ENCODE measurements around the gene HLA-E.
"Not testable (repeated sequence)": the region's sequence is repeated elsewhere in the genome, so short reads cannot be mapped to it uniquely, and the experiment has no call there.

HLA-E gene

DNA sequence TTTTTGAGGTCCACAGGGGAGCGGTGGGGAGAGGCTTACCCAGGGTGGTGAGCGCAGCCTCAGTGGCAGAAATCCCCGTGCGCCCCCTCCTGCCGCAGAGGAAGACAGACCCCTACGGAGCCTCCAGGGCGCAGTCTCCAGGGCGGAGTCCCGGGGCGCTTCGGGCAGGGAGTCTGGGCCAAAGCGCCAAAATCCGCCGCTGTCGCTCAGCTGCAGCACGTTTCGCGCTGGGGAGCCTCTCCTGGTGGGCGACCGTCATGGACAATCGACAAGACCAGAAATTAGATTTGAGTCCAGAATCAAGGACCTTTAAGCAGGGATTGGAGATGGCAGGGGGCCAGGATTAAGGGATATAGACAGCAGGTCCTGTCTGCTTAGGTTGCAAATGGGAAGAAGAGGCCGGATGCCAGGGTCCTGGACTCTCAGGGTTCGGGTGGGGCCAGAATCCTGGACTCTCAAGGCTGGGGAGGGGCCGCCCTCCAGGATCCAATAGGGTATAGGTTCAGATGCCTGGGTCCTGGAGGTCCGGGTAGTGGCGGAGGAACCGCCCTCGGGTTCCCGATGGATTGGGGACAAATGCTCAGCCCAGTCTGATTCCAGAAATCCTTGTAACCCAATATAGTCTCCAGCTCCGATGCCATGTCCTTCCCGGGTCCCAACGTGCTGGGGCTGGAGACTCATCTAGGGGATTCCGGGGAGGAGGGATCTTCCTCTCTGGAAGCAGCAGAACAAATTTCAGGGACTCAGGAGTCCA lies 7.9 kb upstream of the HLA-E start:
- DNase-seq (ENCODE audit: low spot score), result no peak

DNA sequence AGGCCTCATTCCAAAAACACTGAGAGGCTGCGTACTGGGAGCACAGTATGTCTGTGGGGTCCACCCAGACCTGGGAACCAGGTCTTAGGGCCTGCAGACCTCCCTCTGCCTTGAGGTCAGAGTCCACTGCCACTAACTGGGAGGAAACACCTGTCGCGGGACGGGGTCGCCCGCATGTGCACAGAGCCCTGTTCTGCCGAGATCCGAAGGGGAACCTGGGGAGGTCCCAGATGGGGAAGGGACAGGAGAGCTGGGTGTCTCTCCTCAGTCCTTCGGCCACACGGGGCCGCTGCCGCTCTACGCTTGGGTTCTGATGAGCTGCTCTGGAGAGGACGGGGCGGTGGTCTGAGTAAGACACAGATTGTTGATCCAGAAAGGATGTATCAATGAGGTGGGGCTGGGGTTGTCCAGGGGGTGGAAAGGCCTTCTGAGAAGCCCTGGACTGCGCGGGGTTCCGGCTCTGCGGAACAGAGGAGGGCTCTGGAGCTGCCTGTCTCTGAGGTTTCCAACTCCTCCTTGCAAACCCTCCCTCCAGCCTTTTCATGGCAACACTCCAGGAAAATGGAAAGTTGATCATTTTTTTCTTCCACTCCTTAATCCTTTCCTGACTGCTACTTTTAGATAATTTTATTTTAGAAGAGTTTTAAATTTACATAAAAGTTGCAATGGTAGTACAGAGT lies 7.2 kb upstream of the HLA-E start:
- DNase-seq (ENCODE audit: low spot score), result peak; percentile 69

GRCh38 chr6:30483677-30484279 lies 5.5 kb upstream of the HLA-E start:
- DNase-seq (ENCODE audit: low spot score), result peak; percentile 62

GRCh38 chr6:30485236-30485635 lies 4.1 kb upstream of the HLA-E start:
- no peak for DNase-seq (ENCODE audit: low spot score)

DNA sequence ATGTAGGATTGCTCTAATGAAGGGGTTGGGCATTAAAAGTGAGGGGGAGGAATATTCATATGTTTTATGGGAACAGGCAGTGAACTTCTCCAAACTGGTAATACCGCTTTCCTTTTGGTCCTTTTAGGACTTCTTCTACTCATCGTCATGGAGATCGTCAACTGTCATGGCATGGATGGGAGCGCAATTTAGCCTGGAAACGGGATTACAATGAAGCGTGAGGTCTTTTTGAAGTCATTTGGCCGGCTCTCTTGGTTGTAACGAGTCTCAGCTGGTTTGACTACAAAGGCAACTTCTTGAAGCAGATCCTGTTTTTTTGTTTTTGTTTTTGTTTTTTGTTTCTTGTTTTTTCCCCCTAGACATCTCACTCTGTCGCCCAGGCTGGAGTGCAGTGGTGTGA lies 1.4 kb upstream of the HLA-E start:
- DNase-seq (ENCODE audit: low spot score), result no peak

DNA sequence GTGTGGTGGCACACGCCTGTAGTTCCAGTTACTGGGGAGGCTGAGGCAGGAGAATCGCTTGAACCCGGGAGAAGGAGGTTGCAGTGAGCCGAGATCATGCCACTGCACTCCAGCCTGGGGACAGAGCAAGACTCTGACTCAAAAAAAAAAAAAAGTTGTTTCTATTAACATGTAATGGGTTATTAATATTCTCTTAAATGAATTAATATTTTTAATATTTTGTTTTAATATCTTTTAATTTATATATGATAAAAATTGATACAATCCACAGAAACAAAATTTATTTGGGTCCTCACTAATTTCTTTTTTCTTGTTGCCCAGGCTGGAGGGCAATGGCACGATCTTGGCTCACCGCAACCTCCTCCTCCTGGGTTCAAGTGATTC lies 620 bp upstream of the HLA-E start:
- not testable (repeated sequence) for DNase-seq (ENCODE audit: low spot score)

GRCh38 chr6:30490026-30490876 lies 942 bp downstream of the HLA-E start:
- DNase-seq (ENCODE audit: low spot score), result peak; percentile 39

GRCh38 chr6:30491291-30491953 lies 2.1 kb downstream of the HLA-E start:
- not testable (repeated sequence) for DNase-seq (ENCODE audit: low spot score)

DNA sequence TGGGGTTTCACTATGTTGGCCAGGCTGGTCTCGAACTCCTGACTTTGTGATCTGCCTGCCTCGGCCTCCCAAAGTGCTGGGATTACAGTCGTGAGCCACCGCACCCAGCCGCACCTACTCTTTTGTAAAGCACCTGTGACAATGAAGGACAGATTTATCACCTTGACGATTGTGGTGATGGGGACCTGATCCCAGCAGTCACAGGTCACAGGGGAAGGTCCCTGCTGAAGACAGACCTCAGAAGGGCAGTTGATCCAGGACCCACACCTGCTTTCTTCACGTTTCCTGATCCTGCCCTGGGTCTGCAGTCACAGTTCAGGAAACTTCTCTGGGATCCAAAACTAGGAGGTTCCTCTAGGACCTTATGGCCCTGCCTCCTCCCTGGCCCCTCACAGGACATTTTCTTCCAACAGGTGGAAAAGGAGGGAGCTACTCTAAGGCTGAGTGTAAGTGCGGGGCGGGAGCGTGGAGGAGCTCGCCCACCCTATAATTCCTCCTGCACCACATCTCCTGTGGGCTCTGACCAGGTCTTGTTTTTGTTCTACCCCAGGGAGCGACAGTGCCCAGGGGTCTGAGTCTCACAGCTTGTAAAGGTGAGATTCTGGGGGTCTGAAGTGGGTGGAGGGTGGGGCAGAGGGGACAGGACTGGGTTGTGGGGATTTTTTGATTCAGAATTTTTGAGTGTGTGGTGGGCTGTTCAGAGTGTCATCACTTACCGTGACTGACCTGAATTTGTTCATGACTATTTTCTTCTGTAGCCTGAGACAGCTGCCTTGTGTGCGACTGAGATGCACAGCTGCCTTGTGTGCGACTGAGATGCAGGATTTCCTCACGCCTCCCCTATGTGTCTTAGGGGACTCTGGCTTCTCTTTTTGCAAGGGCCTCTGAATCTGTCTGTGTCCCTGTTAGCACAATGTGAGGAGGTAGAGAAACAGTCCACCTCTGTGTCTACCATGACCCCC lies 3.0 kb downstream of the HLA-E start:
- DNase-seq (ENCODE audit: low spot score), result no peak

DNA sequence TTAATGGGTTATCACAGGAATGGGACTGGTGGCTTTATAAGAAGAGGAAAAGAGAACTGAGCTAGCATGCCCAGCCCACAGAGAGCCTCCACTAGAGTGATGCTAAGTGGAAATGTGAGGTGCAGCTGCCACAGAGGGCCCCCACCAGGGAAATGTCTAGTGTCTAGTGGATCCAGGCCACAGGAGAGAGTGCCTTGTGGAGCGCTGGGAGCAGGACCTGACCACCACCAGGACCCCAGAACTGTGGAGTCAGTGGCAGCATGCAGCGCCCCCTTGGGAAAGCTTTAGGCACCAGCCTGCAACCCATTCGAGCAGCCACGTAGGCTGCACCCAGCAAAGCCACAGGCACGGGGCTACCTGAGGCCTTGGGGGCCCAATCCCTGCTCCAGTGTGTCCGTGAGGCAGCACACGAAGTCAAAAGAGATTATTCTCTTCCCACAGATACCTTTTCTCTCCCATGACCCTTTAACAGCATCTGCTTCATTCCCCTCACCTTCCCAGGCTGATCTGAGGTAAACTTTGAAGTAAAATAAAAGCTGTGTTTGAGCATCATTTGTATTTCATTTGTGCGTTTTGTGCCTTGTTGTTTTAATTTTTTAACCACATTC lies 4.4 kb downstream of the HLA-E start:
- no peak for DNase-seq (ENCODE audit: low spot score)

DNA sequence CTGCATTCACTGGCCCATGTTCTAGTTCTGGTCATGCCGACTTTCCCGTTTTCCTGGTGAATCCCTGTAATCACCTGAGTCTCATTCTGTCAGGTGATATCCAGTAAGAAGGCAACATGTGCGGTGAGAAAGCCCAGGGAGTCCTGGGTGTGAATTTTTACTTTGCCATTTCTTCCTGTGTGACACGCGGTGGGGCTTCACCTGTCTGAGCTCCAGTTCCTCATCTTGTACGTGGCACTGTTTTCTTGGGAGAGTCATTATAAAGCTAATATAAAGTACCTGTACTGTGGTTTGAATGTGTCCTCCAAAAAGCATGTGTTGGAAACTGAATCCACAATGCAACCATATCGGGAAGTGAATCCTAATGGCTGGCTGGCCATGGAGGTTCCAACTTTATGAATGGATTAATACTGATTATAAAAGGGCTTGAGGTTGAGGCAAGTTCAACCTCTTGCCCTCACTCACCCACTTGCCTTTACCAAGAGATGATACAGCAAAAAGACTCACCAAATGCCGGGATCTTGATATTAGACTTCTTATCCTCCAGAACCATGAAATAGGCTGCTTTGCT lies 5.1 kb downstream of the HLA-E start:
- DNase-seq (ENCODE audit: low spot score), result no peak

DNA sequence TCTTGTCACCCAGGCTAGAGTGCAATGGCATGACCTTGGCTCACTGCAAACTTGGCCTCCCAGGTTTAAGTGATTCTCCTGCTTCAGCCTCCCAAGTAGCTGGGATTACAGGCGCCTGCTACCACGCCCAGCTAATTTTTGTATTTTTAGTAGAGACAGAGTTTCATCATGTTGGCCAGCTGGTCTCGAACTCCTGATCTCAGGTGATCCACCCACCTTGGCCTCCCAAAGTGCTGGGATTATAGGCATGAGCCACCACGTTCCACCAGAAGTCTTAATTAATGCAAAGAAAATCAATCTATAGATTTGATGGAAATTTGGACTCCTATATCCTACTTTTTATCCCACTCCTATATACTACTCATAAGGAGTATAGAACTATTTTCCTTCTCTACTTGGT lies 5.8 kb downstream of the HLA-E start:
- DNase-seq (ENCODE audit: low spot score), result not testable (repeated sequence)

GRCh38 chr6:30495993-30496392 lies 6.7 kb downstream of the HLA-E start:
- DNase-seq (ENCODE audit: low spot score), result no peak

DNA sequence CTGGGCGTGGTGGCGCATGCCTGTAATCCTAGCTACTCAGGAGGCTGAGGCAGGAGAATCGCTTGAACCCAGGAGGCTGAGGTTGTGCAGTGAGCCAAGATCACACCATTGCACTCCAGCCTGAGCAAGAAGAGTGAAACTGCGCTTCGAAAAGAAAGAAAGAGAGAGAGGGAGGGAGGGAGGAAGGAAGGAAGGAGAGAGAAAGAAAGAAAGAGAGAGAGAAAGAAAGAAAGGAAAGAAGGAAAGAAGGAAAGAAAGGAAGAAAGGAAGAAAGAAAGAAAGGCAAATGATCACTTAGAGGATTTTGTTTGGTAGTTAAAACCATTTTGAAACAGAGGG lies 7.9 kb downstream of the HLA-E start:
- DNase-seq (ENCODE audit: low spot score), result not testable (repeated sequence)

GRCh38 chr6:30497714-30498113 lies 8.4 kb downstream of the HLA-E start:
- no peak for DNase-seq (ENCODE audit: low spot score)

DNA sequence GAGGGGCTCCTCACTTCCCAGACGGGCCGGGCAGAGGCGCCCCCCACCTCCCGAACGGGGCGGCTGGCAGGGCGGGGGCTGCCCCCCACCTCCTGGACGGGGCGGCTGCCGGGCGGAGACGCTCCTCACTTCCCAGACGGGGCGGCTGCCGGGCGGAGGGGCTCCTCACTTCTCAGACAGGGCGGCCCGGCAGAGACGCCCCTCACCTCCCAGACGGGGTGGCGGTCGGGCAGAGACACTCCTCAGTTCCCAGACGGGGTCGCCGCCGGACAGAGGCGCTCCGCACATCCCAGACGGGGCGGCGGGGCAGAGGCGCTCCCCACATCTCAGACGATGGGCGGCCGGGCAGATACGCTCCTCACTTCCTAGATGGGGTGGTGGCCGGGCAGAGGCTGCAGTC lies 9.4 kb downstream of the HLA-E start:
- not testable (repeated sequence) for DNase-seq (ENCODE audit: low spot score)

GRCh38 chr6:30500421-30501355 lies 11.4 kb downstream of the HLA-E start:
- no peak for DNase-seq (ENCODE audit: low spot score)

All from cerebellar cortex (tissue), 1 donor.